ENCODE data around the gene MFAP2. TPM values are rescaled to one million over a fixed set of nuclear protein-coding genes. Genes with fewer than 3 reads are reported as not detected.

MFAP2 gene
- total and polyA plus RNA-seq, 2 of the 8 experiments (the other 6 are each of a cell fraction or from before 2014, with no cell fraction given) = 172 to 326 TPM

- Histone ChIP-seq H2BK5ac (ENCODE audit: low read depth, low read length) (no peak overlapping the region), H3K56ac (replicated peaks; ENCODE audit: insufficient read length, low read depth, low read length) (no peak overlapping the region), H3K79me1 (ENCODE audit: low read depth, low read length) (no peaks in the 10 kb centered on the region; the same call in 1 of the 2 replicates), H3K4me2 (ENCODE audit: insufficient read depth in 1 of 2, low read depth in 2 of 2, low read length in 2 of 2) (no peak overlapping the region), H3K4me1 (replicated peaks in 1 of 4; ENCODE audit: control insufficient read depth in 3 of 4, insufficient read depth in 4 of 4, low read length in 3 of 4) (peaks cover 7 to 31% (median 20%) of the 10 kb centered on the region in 4 experiments), H4K5ac (ENCODE audit: insufficient read length, low read depth, low read length) (no peak overlapping the region), H2BK15ac (ENCODE audit: low read length) (0 out of 2 replicates have a peak overlapping the region, but pooled peaks have one; percentile 18), H3K4ac (replicated peaks; ENCODE audit: insufficient read length, low read depth, low read length) (no peak overlapping the region), H3K9ac (replicated peaks in 1 of 4; ENCODE audit: extremely low read depth in 1 of 4, low read depth in 3 of 4, low read length in 3 of 4) (no peak overlapping the region), H3K14ac (ENCODE audit: insufficient read length) (no peak overlapping the region), H3K23ac (ENCODE audit: insufficient read length) (no peak overlapping the region), H3K79me2 (ENCODE audit: control insufficient read depth in 1 of 2, insufficient read depth in 2 of 2, low read length in 2 of 2) (peaks cover 0 to 4% of the 10 kb centered on the region in 2 experiments; a peak in 1 of 4 replicates), H4K20me1 (replicated peaks in 1 of 2; ENCODE audit: control insufficient read depth in 1 of 2, insufficient read depth in 2 of 2, low read length in 2 of 2) (peaks cover 0 to 7% of the 10 kb centered on the region in 2 experiments), H3K27me3 (replicated peaks in 1 of 4; ENCODE audit: control insufficient read depth in 3 of 4, extremely low read depth in 1 of 4, insufficient read depth in 3 of 4, low read length in 3 of 4) (no peaks in the 10 kb centered on the region), H3K36me3 (ENCODE audit: control insufficient read depth in 2 of 4, insufficient read depth in 4 of 4, low read length in 3 of 4) (peaks cover 0 to 11% (median 8%) of the 10 kb centered on the region in 4 experiments; a peak in 5 of 8 replicates), H3K18ac (ENCODE audit: extremely low read depth, low read length) (no peak overlapping the region), H2AFZ (ENCODE audit: low read length) (no peak overlapping the region), H3K27ac (ENCODE audit: low read depth, low read length) (no peak overlapping the region), H2BK12ac (ENCODE audit: low read depth, low read length) (no peak overlapping the region), H2AK5ac (ENCODE audit: low read depth, low read length) (no peak overlapping the region), H3K23me2 (ENCODE audit: low read depth, low read length) (peaks cover 5% of the 10 kb centered on the region; the same call in 1 of the 2 replicates), H4K8ac (ENCODE audit: extremely low read depth, insufficient read depth, low read length) (no peak overlapping the region), H3K9me3 (ENCODE audit: insufficient read depth in 2 of 2, low read depth in 1 of 2, low read length in 1 of 2) (no peaks in the 10 kb centered on the region), H4K91ac (replicated peaks; ENCODE audit: insufficient read length, low read length) (no peak overlapping the region), H2BK20ac (ENCODE audit: low read length) (no peak overlapping the region), H2BK120ac (replicated peaks; ENCODE audit: low read depth, low read length) (no peak overlapping the region), H3K4me3 (ENCODE audit: extremely low read depth in 1 of 4, insufficient read depth in 2 of 4, low read depth in 3 of 4, low read length in 4 of 4) (no peak overlapping the region)
- POLR2A ChIA-PET (ENCODE audit: partially characterized antibody) = interaction anchor here (0.6 to 2.7 kb wide), 9 partner anchors 9 to 44 kb away, joined by 3 to 18 read pairs (median 4); partner anchors contain the start of gene MFAP2
- DNase-seq (ENCODE audit: low read depth in 1 of 2, low spot score in 2 of 2) (no peak), FAIRE-seq (no peak)
- CTCF ChIA-PET (ENCODE audit: partially characterized antibody) = interaction anchor here (0.6 to 11.4 kb wide), 5 partner anchors 20 to 104 kb away, joined by 3 to 164 read pairs (median 7); no protein-coding TSS in a partner anchor
- 90% methylated on average over 15 of the region's 15 CpGs; no CpG with 5 or more reads in 1 of the 2 experiments for WGBS, 2 experiments (ENCODE audit: extremely low coverage in 1 of 2, insufficient coverage in 1 of 2, insufficient read length in 1 of 2, insufficient replicate concordance in 2 of 2, low coverage in 1 of 2, low lambda C conversion rate in 2 of 2, missing lambda C conversion rate in 1 of 2)
- TF ChIP-seq SP1 (IDR thresholded peaks at IDR 0.05; ENCODE audit: low read depth, low read length) (no peak), SRF (IDR thresholded peaks at IDR 0.05; ENCODE audit: low read depth, low read length) (no peak), SP2 (IDR thresholded peaks at IDR 0.05; ENCODE audit: low read length) (no peak), BCL11A (IDR thresholded peaks at IDR 0.05; ENCODE audit: low read depth in 2 of 2, low read length in 2 of 2) (no peak), GTF2F1 (IDR thresholded peaks at IDR 0.05; ENCODE audit: borderline replicate concordance, low read depth, low read length) (no peak), RAD21 (IDR thresholded peaks at IDR 0.05 in 1 of 2, conservative IDR thresholded peaks at IDR 0.05 in 1 of 2; ENCODE audit: low read depth in 2 of 2, low read length in 2 of 2) (no peak), EGR1 (IDR thresholded peaks at IDR 0.05; ENCODE audit: borderline replicate concordance, low read depth, low read length) (no peak), NRF1 (IDR thresholded peaks at IDR 0.05; ENCODE audit: low read depth, low read length) (no peak), KDM1A (IDR thresholded peaks at IDR 0.05; ENCODE audit: borderline replicate concordance, low read length) (no peak), TEAD4 (IDR thresholded peaks at IDR 0.05; ENCODE audit: low read depth, low read length) (no peak), PHF8 (conservative IDR thresholded peaks at IDR 0.05; ENCODE audit: low read depth, low read length) (no peak)
Measured at GRCh38 chr1:17008208-17008855, 27.9 kb upstream of the MFAP2 start.
